ENCODE data around the gene ITGB2.

ITGB2 gene

DNA sequence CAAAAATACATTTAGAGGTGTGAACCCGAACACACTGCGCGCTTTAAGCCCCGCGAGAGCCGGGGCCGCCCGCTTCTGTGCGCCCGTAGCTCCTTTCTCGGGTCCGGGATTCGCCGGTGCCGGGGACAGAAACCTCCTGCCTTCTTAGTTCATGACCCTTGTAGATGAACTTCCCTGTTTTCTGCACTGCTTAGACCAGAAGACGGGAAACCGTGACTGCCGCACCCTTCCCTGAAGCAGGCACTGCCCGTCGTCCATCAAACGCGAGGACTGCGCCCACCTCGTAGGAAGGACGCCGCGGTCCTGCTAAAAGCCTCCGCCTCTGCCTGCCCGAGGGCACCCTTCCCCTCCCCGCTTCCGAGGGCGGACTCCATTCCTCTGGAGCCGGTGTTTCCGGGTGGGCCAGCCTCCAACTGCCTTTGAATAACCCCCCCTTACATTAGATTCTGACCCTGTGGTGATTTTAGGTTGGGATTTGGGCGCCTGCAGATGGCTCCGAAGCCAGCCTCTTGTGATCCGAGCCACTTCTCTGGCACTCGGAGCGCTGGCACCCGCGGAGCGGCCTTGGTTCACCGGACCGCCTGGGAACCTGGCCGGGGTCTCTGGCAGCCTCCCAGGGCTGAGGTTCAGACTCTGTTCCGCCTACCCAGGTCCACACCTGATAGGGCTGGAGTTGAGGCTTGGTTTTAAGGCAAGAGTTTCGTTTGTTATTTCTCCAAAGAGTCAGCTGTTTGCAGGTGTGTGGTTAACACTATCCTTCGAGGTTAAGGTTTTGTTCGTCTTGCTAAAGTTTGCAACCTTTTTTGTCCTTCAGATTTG lies 46.0 kb downstream of the ITGB2 start:
- peaks cover 0 to 43% (median 31%) of the 10 kb centered on the region in 4 donors for H3K4me1 ChIP-seq
- DNase-seq: peak; percentile 81 to 88

DNA sequence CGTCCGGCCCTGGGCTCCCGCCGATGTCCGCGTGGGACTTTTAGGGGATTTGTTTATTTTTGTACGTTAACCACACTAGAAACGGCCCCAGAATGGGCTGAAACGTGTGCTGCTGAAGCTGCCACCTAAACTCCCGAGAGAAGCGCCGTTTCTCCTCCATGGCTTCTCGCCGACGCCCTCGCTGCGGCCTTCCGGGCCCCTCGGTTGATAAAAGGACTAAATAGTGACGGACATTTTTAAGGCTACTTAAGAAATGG lies 46.5 kb downstream of the ITGB2 start:
- no peak for TF ChIP-seq CTCF (IDR thresholded peaks at IDR 0.05)
- H3K4me1 ChIP-seq: peaks cover 0 to 49% (median 36%) of the 10 kb centered on the region in 4 donors
- DNase-seq: no peak
- no peaks in the 10 kb centered on the region for H3K36me3 ChIP-seq
- intact Hi-C loops (cut with DNase I; ENCODE audit: low total_unique reads): loop anchor here (5.0 kb wide), 2 partner anchors 57 to 862 kb away; partner anchors contain the start of genes SUMO3 and TRAPPC10
- peak overlapping the region; percentile 95 to 97 for H3K27ac ChIP-seq
- H3K9me3 ChIP-seq: no peaks in the 10 kb centered on the region
- H3K27me3 ChIP-seq: no peaks in the 10 kb centered on the region
- H3K4me3 ChIP-seq: peak overlapping the region; percentile 93 to 96

More for the DNA sequence above, 46.0 kb downstream of the ITGB2 start:
- no peak for TF ChIP-seq CTCF (IDR thresholded peaks at IDR 0.05)
- intact Hi-C loops (cut with DNase I; ENCODE audit: low total_unique reads): loop anchor here (5.0 kb wide), 3 partner anchors 57 to 862 kb away; partner anchors contain the start of genes SUMO3, TRAPPC10 and UBE2G2
- Histone ChIP-seq H3K27ac (peak overlapping the region; percentile 95 to 97), H3K36me3 (no peaks in the 10 kb centered on the region), H3K4me3 (peak overlapping the region; percentile 93 to 96), H3K27me3 (no peaks in the 10 kb centered on the region), H3K9me3 (no peaks in the 10 kb centered on the region)

- H3K36me3 ChIP-seq: no peaks in the 10 kb centered on the region
- TF ChIP-seq CTCF (IDR thresholded peaks at IDR 0.05): no peak
- H3K27me3 ChIP-seq: no peaks in the 10 kb centered on the region
- H3K4me1 ChIP-seq: peaks cover 0 to 54% (median 42%) of the 10 kb centered on the region in 4 donors
- intact Hi-C loops (cut with DNase I; ENCODE audit: low total_unique reads): loop anchor here (5.0 kb wide), 2 partner anchors 56 to 861 kb away; partner anchors contain the start of genes SUMO3 and TRAPPC10
- peak within 1 kb of the TSS; percentile 93 to 96 for H3K4me3 ChIP-seq
- peak within 1 kb of the TSS; percentile 95 to 97 for H3K27ac ChIP-seq
- H3K9me3 ChIP-seq: no peaks in the 10 kb centered on the region
- DNase-seq: peak; percentile 98 to 100
These were observed 47.1 kb downstream of the ITGB2 start, which contains the start of gene PTTG1IP for GRCh38 chr21:44873356-44874239. TSS of gene PTTG1IP (minus strand) at chr21:44873690. CDS start at chr21:44873616, 74 bp downstream.

GRCh38 chr21:44872649-44873355 lies 47.9 kb downstream of the ITGB2 start:
- H3K4me1 ChIP-seq: peaks cover 0 to 62% (median 50%) of the 10 kb centered on the region in 4 donors
- no peaks in the 10 kb centered on the region for H3K36me3 ChIP-seq
- no peaks in the 10 kb centered on the region for H3K27me3 ChIP-seq
- TF ChIP-seq CTCF (IDR thresholded peaks at IDR 0.05): no peak
- no peaks in the 10 kb centered on the region for H3K9me3 ChIP-seq
- peak overlapping the region; percentile 93 to 96 for H3K4me3 ChIP-seq
- peak; percentile 45 to 77 for DNase-seq
- peak overlapping the region; percentile 95 to 97 for H3K27ac ChIP-seq
- intact Hi-C loops (cut with DNase I; ENCODE audit: low total_unique reads): loop anchor here (5.0 kb wide), 2 partner anchors 56 to 861 kb away; partner anchors contain the start of genes SUMO3 and TRAPPC10

GRCh38 chr21:44872323-44872648 lies 48.4 kb downstream of the ITGB2 start:
- Histone ChIP-seq H3K4me1 (peaks cover 0 to 67% (median 55%) of the 10 kb centered on the region in 4 donors), H3K27me3 (no peaks in the 10 kb centered on the region), H3K9me3 (no peaks in the 10 kb centered on the region), H3K4me3 (peak overlapping the region; percentile 93 to 96), H3K27ac (peak overlapping the region; percentile 95 to 97), H3K36me3 (no peaks in the 10 kb centered on the region)
- intact Hi-C loops (cut with DNase I; ENCODE audit: low total_unique reads): loop anchor here (5.0 kb wide), 2 partner anchors 55 to 860 kb away; partner anchors contain the start of genes SUMO3 and TRAPPC10
- TF ChIP-seq CTCF (IDR thresholded peaks at IDR 0.05): no peak
- DNase-seq: no peak
